HepG2 (cell line): ENCODE data around the gene CRNKL1. TPM values are rescaled to one million over a fixed set of nuclear protein-coding genes. Genes with fewer than 3 reads are reported as not detected.

Experiments used
- FOXM1 ChIP-seq: sonication (generic); formaldehyde crosslinking; IDR thresholded peaks from 2 replicates; pipeline ENCODE4 v1.5.0; 2020; ENCODE audit warnings: missing genetic modification reagents
- HOXA5 ChIP-seq: sonication (generic); formaldehyde crosslinking; IDR thresholded peaks from 2 replicates; pipeline ENCODE4 v1.4.0; 2020; ENCODE audit warnings: missing genetic modification reagents
- MXI1 ChIP-seq: IDR thresholded peaks from 3 replicates; pipeline ENCODE4 v1.6.1; 2012; ENCODE audit warnings: low read depth, low read length, inconsistent platforms, borderline replicate concordance
- NCOA2 ChIP-seq: sonication (generic); formaldehyde crosslinking; IDR thresholded peaks from 2 replicates; pipeline ENCODE4 v1.8.0; 2022; ENCODE audit warnings: inconsistent platforms
- NFIB ChIP-seq: sonication (generic); formaldehyde crosslinking; IDR thresholded peaks from 2 replicates; pipeline ENCODE4 v1.9.0; 2021; ENCODE audit warnings: missing genetic modification reagents, mild to moderate bottlenecking, borderline replicate concordance
- PAX8 ChIP-seq: sonication (generic); formaldehyde crosslinking; IDR thresholded peaks from 2 replicates; pipeline ENCODE4 v1.8.0; 2022; ENCODE audit warnings: mild to moderate bottlenecking, missing genetic modification reagents, borderline replicate concordance
- PAXIP1 ChIP-seq: sonication (generic); formaldehyde crosslinking; conservative IDR thresholded peaks from 2 replicates; pipeline ENCODE4 v1.4.0; 2020; ENCODE audit warnings: mild to moderate bottlenecking, missing genetic modification reagents, moderate library complexity
- POLR2A ChIP-seq, 2 experiments: IDR thresholded peaks; 2 replicates each; pipeline ENCODE4 v1.6.1; 2011; ENCODE audit warnings: low read depth in 2 of 2, low read length in 2 of 2, mild to moderate bottlenecking in 1 of 2, moderate library complexity in 1 of 2; ENCODE audit not compliant: insufficient read depth in 1 of 2
- REL ChIP-seq: sonication (generic); formaldehyde crosslinking; conservative IDR thresholded peaks from 2 replicates; pipeline ENCODE4 v1.8.0; 2022; ENCODE audit warnings: mild to moderate bottlenecking, missing genetic modification reagents, moderate library complexity
- SMARCC2 ChIP-seq: fragments of 450-650 bp; IDR thresholded peaks from 2 replicates; pipeline ENCODE4 v1.6.1; 2017; ENCODE audit warnings: antibody characterized with exemption, mild to moderate bottlenecking
- SMC3 ChIP-seq: IDR thresholded peaks from 2 replicates; pipeline ENCODE4 v1.6.1; 2011; ENCODE audit warnings: low read length, improper control_type of control experiment
- TCF12 ChIP-seq, 2 experiments: fragments of 450-650 bp in 1 of 2; sonication (generic) in 1 of 2; formaldehyde crosslinking in 1 of 2; IDR thresholded peaks; 2 replicates each; pipeline versions ENCODE4 v1.6.1 to v1.8.0; 2017 to 2022; ENCODE audit warnings: antibody characterized with exemption in 1 of 2, mild to moderate bottlenecking in 1 of 2, missing genetic modification reagents in 1 of 2, moderate library complexity in 1 of 2
- TMF1 ChIP-seq: sonication (generic); formaldehyde crosslinking; IDR thresholded peaks from 2 replicates; pipeline ENCODE4 v1.8.1; 2022; ENCODE audit warnings: low read depth, missing genetic modification reagents
- XBP1 ChIP-seq: sonication (generic); formaldehyde crosslinking; IDR thresholded peaks from 2 replicates; pipeline ENCODE4 v1.5.0; 2020; ENCODE audit warnings: missing genetic modification reagents
- ZEB1 ChIP-seq: IDR thresholded peaks from 2 replicates; pipeline ENCODE4 v1.6.1; 2012; ENCODE audit warnings: mild to moderate bottlenecking, low read depth, inconsistent platforms; ENCODE audit not compliant: insufficient replicate concordance
- ZNF143 ChIP-seq: sonication (generic); formaldehyde crosslinking; IDR thresholded peaks from 2 replicates; pipeline ENCODE4 v1.4.0; 2020; ENCODE audit warnings: missing genetic modification reagents
- ZNF180 ChIP-seq: sonication (generic); formaldehyde crosslinking; IDR thresholded peaks from 2 replicates; pipeline ENCODE4 v1.4.0; 2020; ENCODE audit warnings: low read depth, missing genetic modification reagents, borderline replicate concordance
- ZNF224 ChIP-seq: sonication (generic); formaldehyde crosslinking; IDR thresholded peaks from 2 replicates; pipeline ENCODE4 v1.5.0; 2020; ENCODE audit warnings: mild to moderate bottlenecking, missing genetic modification reagents
- ZNF549 ChIP-seq: sonication (generic); formaldehyde crosslinking; IDR thresholded peaks from 2 replicates; pipeline ENCODE4 v1.5.0; 2020; ENCODE audit warnings: missing genetic modification reagents
- ZNF703 ChIP-seq: sonication (generic); formaldehyde crosslinking; IDR thresholded peaks from 2 replicates; pipeline ENCODE4 v1.5.1; 2020; ENCODE audit warnings: missing genetic modification reagents, mild to moderate bottlenecking, moderate library complexity, borderline replicate concordance
- polyA plus RNA-seq, 8 experiments: library from polyadenylated mRNA; depleted of rRNA in 3 of 8; stranded (reverse) in 7 of 8; unstranded in 1 of 8; fragments of >200 nt; fragmentation: Illumina TruSeq in 4 of 8; extraction: Trizol in 4 of 8; gene quantifications; 2 replicates each; pipeline versions ENCODE4 v1.2.1 to v1.2.3, GENCODE V29; 2011 to 2016; ENCODE audit warnings: low read depth in 4 of 8, missing spikeins in 1 of 8, mixed read lengths in 1 of 8; ENCODE audit not compliant: insufficient read depth in 1 of 8
- total RNA-seq, 5 experiments: library from RNA; depleted of rRNA; stranded (reverse); fragments of >200 nt; fragmentation: Illumina TruSeq; extraction: Trizol; gene quantifications; 2 replicates each; pipeline ENCODE4 v1.2.3, GENCODE V29; 2016; ENCODE audit warnings: low read depth in 1 of 5
- TF ChIP-seq, protein P1 (sequence below): sonication (generic); formaldehyde crosslinking; IDR thresholded peaks from 2 replicates; pipeline ENCODE4 v1.4.0; 2020; ENCODE audit warnings: missing genetic modification reagents, low read depth, mild to moderate bottlenecking, borderline replicate concordance
- TF ChIP-seq, protein P2 (sequence below): IDR thresholded peaks from 2 replicates; pipeline ENCODE4 v1.6.1; 2016; ENCODE audit warnings: mild to moderate bottlenecking, missing biosample characterization, missing genetic modification reagents
- TF ChIP-seq, protein P3 (sequence below): sonication (generic); formaldehyde crosslinking; IDR thresholded peaks from 2 replicates; pipeline ENCODE4 v1.4.0; 2020; ENCODE audit warnings: missing genetic modification reagents

Gene CRNKL1
- total and polyA plus RNA-seq, 2 of the 13 experiments (the other 11 are each of a cell fraction or from before 2014, with no cell fraction given): 12.3 to 64.5 TPM

DNA sequence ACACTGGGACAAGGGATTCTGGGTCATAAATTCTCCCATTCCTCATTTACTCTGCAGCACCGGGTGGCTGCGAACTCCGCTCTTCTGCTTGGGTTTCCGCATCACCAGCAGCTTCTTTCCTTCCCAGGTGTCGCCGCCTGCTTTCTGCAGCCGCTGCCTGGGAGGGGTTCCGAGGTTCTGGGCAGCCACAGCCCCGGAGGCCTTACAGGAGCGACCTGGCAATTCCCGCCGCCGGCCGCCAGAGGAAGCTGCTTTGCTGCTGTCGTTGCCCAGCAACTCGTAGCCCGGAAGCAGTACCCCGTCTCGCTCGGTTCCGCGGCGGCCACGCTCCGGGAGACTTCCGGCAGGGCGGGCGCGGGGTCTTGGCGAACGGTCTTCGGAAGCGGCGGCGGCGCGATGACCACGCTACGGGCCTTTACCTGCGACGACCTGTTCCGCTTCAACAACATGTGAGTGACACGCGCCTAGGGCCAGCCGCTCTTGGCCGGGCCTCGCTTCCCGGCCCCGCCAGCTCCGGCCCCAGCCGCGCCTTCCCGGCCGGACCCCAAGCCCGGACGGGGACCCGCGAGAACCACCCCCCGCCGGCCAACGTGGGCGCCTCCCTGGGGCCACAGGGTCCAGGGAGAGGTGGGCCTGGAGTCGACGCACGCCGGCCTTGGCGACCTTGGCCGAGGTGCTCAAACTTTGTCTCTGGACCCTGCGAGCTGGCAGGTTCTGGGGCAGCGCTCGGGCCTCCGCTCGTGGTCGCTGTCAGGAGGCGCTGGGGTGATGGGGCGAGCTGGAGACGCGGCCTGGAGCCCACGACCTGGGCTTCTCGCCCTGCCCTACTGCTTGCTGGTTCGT, 35.0 kb downstream of the CRNKL1 start, which contains the start of gene NAA20 (continued):
- peak; percentile 87 for TF ChIP-seq HOXA5 (CRISPR knock-in tag)
- TF ChIP-seq TMF1 (CRISPR knock-in tag): peak; percentile 97
- peak; percentile 97; the same call in 1 of the 2 replicates for TF ChIP-seq ZNF703
- no peak; the same call in 1 of the 2 replicates for TF ChIP-seq FOXM1
- TF ChIP-seq XBP1: no peak
- TF ChIP-seq REL (CRISPR knock-in tag): peak; percentile 99
- TF ChIP-seq NCOA2: peak; percentile 80
- peak; percentile 73 for TF ChIP-seq ZNF143 (CRISPR knock-in tag)
- TF ChIP-seq NFIB (CRISPR knock-in tag): no peak
- TF ChIP-seq ZNF224 (CRISPR knock-in tag): peak; percentile 72; the same call in 1 of the 2 replicates
- TF ChIP-seq ZNF180: no peak
- peak; percentile 99; the same call in 2 of the 3 replicates for TF ChIP-seq MXI1
- TF ChIP-seq, protein P1, sequence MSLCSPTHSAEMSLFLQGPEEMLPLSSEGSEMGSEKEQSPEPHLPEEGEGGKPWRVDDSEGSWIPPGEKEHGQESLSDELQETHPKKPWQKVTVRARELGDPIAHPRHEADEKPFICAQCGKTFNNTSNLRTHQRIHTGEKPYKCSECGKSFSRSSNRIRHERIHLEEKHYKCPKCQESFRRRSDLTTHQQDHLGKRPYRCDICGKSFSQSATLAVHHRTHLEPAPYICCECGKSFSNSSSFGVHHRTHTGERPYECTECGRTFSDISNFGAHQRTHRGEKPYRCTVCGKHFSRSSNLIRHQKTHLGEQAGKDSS: no peak; the same call in 1 of the 2 replicates
- no peak; the same call in 1 of the 2 replicates for TF ChIP-seq ZNF549
- TF ChIP-seq, protein P2, sequence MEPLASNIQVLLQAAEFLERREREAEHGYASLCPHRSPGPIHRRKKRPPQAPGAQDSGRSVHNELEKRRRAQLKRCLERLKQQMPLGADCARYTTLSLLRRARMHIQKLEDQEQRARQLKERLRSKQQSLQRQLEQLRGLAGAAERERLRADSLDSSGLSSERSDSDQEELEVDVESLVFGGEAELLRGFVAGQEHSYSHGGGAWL: peak; percentile 97
- peak; percentile 52; the same call in 1 of the 2 replicates for TF ChIP-seq SMC3
- TF ChIP-seq, protein P3, sequence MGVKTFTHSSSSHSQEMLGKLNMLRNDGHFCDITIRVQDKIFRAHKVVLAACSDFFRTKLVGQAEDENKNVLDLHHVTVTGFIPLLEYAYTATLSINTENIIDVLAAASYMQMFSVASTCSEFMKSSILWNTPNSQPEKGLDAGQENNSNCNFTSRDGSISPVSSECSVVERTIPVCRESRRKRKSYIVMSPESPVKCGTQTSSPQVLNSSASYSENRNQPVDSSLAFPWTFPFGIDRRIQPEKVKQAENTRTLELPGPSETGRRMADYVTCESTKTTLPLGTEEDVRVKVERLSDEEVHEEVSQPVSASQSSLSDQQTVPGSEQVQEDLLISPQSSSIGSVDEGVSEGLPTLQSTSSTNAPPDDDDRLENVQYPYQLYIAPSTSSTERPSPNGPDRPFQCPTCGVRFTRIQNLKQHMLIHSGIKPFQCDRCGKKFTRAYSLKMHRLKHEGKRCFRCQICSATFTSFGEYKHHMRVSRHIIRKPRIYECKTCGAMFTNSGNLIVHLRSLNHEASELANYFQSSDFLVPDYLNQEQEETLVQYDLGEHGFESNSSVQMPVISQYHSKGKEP (CRISPR knock-in tag): peak; percentile 94
- TF ChIP-seq ZEB1: peak; percentile 47
- peak; percentile 97; the same call in 1 of the 2 replicates for TF ChIP-seq PAX8 (CRISPR knock-in tag)
- no peak for TF ChIP-seq TCF12 (IDR thresholded peaks at IDR 0.05)
- peak; percentile 97; the same call in 1 of the 2 replicates for TF ChIP-seq TCF12 (CRISPR knock-in tag; IDR thresholded peaks at IDR 0.05)
- TF ChIP-seq POLR2A (IDR thresholded peaks at IDR 0.05; ENCODE audit: insufficient read depth in 1 of 2, low read depth in 2 of 2, low read length in 2 of 2): peak; percentile 36 to 87; a peak in 3 of 4 replicates
- TF ChIP-seq PAXIP1: peak; percentile 80
- TF ChIP-seq SMARCC2: no peak
